AG09319 (cell line): ENCODE results near the gene ASB3.
"Not testable (repeated sequence)": the region's sequence is repeated elsewhere in the genome, so short reads cannot be mapped to it uniquely, and the experiment has no call there.

ENCODE experiments used
- DNase-seq: peaks from one replicate; pipeline ENCODE4 v3.0.0-alpha.2; 2010; ENCODE audit warnings: low read depth; ENCODE audit errors: extremely low read depth
- CTCF ChIP-seq: IDR thresholded peaks from 2 replicates; pipeline ENCODE4 v1.5.1; 2011; ENCODE audit warnings: low read depth, mild to moderate bottlenecking, inconsistent platforms, low read length, moderate library complexity

The ASB3 gene

GRCh38 chr2:53768242-53768542 lies 18.6 kb downstream of the ASB3 start:
- DNase-seq, result no peak
- no peak for TF ChIP-seq CTCF

- no peak for DNase-seq
These were observed 19.1 kb downstream of the ASB3 start, which contains the start of gene CHAC2 for GRCh38 chr2:53767405-53768241. TSS of gene CHAC2 (plus strand) at chr2:53767804. CDS start at chr2:53767887, 83 bp downstream.

GRCh38 chr2:53765767-53766166 lies 21.0 kb downstream of the ASB3 start:
- no peak for DNase-seq
- no peak for TF ChIP-seq CTCF

More at GRCh38 chr2:53767405-53768241, 19.1 kb downstream of the ASB3 start, which contains the start of gene CHAC2:
- TF ChIP-seq CTCF, result peak; percentile 35

GRCh38 chr2:53757206-53757605 lies 29.5 kb downstream of the ASB3 start:
- DNase-seq, result not testable (repeated sequence)

GRCh38 chr2:53756644-53757043 lies 30.1 kb downstream of the ASB3 start:
- no peak for DNase-seq
- TF ChIP-seq CTCF, result no peak

- TF ChIP-seq CTCF, result no peak
- no peak for DNase-seq
These were observed 31.6 kb downstream of the ASB3 start for GRCh38 chr2:53755121-53755520.

GRCh38 chr2:53753041-53753440 lies 33.7 kb downstream of the ASB3 start:
- TF ChIP-seq CTCF, result no peak
- DNase-seq, result no peak

- no peak for TF ChIP-seq CTCF
- no peak for DNase-seq
These were observed 34.4 kb downstream of the ASB3 start for GRCh38 chr2:53752385-53752784.
